ENCODE results near the gene ATRN.
"Not testable (repeated sequence)": the region's sequence is repeated elsewhere in the genome, so short reads cannot be mapped to it uniquely, and the experiment has no call there.

The ATRN gene

DNA sequence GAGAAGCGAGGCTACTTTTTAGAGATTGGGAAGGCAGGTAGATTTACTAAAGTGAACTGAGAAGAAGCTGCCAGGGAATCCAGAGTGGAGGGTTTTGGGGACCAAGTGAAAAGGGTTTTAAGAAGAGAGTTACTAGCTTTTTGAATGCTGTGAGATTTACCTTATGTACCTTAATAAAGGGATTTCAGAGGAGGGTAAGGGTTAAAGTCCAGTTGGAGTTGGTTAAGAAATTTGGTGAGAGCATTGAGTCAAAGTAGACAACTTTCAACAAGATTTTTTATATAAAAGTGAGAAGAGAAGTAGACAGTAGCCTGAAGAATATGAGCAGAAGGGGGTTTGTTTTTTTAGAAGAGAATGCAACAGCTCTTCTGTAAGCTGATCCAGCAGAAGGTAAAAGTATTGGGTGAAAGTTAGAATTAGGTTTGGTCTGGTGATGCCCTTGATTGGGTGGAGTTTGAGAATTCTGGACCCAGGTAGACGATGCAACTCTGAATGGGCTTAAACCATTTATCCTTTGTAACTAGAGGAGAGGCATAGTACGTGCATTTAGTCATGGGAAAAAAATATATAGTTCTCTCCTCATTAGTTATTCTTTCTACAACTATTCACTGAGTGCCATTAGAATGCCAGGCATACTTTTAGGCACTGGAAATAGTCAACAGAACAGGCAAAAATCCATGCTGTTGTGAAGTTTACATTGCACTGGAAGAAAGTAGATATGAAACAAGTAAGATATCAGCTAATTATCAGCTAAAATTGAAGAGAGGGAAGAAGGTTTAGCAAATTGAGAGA lies 44.8 kb downstream of the ATRN start:
- no peak for DNase-seq (ENCODE audit: low spot score)

DNA sequence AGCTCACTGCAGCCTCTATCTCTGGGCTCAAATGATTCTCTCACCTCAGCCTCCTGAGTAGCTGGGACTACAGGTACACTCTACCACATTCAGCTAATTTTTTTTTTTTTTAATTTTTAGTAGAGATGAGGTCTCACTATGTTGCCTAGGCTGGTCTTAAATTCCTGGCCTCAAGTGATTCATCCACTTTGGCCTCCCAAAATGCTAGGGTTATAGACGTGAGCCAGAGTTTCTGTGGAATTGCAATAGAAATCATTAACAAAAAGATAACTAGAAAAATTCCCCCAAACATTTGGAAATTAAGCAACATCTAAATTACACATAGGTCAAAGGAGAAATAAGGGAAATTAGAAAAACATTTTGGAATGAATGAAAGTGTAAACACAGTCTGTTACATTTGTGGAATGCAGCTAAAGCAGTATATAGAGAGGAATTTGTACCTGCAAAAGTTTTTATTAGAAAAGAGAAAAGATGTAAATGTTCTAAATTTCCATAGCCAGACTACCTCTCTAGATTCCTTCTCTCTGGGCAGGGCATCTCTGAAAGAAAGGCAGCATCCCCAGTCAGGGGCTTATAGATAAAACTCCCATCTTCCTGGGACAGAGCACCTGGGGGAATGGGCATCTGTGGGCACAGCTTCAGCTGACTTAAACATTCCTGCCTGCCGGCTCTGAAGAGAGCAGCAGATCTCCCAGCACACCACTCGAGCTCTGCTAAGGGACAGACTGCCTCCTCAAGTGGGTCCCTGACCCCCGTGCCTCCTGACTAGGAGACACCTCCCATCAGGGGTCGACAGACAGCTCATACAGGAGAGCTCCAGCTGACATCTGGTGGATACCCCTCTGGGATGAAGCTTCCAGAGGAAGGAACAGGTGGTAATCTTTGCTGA lies 51.3 kb downstream of the ATRN start:
- no peak for DNase-seq (ENCODE audit: low spot score)

DNA sequence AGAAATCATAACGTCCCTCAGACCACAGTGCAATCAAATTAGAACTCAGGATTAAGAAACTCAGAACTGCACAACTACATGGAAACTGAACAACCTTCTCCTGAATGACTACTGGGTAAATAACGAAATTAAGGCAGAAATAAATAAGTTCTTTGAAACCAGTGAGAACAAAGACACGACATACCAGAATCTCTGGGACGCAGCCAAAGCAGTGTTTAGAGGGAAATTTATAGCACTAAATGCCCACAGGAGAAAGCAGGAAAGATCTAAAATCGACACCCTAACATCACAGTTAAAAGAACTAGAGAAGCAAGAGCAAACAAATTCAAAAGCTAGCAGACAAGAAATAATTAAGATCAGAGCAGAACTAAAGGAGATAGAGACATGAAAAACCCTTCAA lies 53.9 kb downstream of the ATRN start:
- DNase-seq (ENCODE audit: low spot score) = not testable (repeated sequence)

DNA sequence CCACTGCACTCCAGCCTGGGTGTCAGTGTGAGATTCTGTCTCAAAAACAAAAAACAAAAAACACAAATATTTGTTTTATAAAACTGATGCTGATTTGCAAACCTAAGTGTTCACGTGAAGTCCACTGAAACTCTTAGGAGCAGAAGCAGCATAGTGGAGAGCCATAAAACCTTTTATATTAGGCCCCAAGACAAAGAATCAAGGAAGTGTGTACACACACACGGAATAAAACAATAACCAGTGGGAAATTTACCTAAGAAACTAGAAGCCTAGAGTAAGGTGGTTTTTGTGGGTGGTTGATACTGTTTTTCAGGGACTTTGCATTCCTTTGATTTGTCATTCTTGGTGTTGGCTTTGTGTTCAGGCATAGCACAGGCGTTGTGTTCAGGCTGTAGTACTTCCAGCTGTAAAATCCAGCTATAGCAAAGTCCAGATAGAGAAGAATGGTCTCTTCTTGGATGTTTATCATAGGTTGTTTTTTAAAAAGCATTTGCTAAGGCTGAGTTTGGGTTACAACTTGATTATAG lies 61.3 kb downstream of the ATRN start:
- no peak for DNase-seq (ENCODE audit: low spot score)

DNA sequence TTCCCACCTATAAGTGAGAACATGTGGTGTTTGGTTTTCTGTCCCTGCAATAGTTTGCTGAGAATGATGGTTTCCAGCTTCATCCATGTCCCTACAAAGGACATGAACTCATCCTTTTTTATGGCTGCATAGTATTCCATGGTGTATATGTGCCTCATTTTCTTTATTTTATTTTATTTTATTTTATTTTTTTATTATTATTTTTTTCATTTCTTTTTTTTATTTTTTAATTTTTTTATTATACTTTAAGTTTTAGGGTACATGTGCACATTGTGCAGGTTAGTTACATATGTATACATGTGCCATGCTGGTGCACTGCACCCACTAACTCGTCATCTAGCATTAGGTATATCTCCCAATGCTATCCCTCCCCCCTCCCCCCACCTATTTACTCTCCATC lies 66.9 kb downstream of the ATRN start:
- not testable (repeated sequence) for DNase-seq (ENCODE audit: low spot score)

DNA sequence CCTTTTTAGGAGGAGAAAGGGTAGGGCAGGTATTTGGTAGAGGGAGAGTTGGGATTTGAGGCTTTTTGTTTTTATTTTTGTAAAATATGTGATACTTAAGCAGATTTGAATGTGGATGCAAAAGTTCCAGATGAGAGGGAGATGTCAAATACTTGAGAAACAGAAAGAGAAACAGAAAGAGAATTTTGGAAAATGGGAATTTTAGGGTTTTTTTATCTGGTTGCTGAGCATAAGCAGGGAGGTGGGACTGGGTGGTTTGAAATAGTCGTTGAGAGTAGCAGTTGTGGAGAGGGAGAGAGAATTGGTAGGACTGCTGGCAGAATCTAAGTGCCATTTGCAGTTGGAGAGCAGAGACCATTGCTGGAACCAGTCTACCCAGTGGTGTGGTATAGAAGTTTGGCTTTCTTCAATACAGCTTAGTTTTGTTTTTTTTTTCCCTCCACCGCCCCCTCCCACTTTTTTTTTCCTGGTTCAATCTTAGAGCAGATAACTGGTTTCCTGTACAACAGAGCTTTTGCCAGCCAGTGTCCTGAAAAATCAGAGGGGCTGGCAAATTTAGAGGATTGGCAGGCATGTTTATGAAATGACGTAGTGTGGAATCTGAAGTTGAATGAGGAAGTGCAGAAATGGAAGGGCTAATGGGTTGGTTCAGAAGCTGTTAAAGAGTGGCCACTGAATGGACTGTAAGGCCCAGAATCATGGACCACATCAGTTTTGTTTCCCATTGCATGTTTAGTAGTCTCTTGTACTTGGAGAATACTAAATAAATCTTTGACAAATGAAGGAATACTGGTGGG lies 68.7 kb downstream of the ATRN start:
- DNase-seq (ENCODE audit: low spot score) = no peak

DNA sequence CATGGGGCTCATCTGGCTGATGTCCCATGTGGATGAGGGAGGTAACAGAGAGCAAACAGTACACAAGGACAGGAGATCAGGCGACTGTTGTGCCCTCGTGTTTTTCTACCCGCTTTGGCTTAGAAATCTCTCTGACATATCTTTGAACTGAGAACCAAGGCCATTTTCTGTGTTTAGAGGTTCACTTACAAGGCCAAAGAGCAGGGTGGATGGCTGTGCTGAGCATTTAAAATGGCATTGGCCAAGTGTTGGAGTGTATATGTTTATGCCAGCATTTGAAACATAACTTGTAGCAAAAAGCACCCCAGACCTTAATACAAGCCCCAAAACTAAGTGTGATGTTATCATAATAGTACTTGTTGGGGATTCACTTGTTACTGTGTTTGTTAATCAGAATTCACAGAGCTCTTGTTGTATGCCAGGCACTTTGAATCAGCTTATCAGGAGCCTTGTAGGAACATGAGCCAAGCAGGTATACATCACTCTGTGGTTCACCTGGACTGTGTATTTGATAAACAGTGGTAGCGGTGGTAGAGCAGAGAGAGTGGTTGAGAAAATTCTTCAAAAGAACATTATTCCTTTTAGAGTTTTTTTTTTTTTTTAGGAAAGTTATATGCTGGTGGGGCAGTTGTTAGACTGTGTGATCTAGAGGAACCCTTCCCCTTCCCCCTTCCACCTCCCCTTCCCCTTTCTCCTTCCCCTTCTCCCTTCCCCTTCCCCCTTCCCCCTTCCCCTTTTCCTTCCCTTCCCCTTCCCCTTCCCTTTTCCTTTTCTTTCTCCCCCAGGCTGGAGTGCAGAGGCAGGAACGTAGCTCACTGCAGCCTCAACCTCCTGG lies 71.3 kb downstream of the ATRN start:
- DNase-seq (ENCODE audit: low spot score) = no peak

DNA sequence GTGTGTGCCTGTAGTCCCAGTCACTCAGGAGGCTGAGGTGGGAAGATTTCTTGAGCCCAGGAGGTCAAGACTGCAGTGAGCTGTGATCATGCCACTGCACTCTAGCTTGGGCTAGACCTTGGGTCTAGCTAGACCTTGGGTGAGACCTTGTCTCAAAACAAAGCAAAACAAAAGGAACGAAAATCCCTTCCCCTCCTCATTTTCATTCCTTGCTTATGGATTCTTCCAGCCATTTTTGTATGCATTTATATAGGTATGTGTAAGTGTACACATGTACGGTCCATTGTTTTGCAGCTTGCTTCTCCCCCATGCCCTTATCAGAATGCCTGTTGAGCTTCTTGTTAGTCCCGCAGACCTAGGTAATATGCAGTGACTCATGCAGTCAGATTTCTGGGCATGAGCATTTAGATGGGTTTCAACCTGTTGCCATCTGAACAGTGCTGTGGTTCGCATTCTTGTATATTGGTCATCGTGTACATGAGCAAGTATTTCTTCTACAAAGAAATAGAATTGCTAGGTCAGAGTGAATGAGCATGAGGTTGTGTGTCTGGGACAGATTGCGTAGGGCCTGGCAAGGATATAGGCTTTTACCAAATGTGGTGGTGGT lies 73.2 kb downstream of the ATRN start:
- DNase-seq (ENCODE audit: low spot score) = no peak

DNA sequence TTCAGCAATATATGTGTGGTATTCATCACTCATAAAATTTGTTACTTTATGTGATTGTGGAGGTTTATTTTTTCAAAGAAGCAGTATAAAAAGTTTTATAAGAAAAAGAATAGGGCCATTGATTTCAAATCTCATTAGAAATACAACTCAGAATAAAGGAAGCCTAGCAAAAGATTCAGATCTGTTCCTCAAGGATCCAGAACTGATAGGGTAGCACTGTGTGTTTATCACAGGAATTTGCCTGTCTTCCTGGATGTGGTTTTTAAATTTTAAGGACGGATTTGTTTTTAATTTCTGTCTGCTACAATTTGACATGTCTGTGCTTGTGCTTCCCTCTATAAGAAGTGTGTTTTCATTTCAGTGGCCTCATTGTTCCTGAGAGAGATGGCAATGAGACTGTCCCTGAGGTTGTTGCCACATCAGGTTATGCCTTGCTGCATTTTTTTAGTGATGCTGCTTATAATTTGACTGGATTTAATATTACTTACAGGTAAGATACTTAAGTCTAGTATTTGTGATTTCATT lies 74.6 kb downstream of the ATRN start:
- DNase-seq (ENCODE audit: low spot score) = no peak

DNA sequence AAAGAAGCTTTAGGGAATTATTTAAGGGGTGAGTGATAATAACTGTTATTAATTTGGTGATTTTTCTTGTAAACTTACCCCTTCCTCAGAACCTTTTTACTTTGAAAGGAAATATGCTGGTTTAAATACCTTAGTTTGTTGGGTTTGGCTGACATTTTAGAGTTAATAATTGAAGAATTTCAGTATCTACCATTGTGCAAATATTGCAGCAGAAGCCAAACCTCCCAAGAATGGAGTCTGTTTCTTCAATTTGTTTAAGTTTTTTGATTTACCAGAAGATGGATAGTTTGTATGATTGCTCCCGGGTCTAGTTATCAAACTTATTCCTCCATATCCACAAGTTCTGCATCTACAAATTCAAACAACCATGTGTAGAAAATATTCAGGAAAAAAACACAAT lies 77.1 kb downstream of the ATRN start:
- no peak for DNase-seq (ENCODE audit: low spot score)

DNA sequence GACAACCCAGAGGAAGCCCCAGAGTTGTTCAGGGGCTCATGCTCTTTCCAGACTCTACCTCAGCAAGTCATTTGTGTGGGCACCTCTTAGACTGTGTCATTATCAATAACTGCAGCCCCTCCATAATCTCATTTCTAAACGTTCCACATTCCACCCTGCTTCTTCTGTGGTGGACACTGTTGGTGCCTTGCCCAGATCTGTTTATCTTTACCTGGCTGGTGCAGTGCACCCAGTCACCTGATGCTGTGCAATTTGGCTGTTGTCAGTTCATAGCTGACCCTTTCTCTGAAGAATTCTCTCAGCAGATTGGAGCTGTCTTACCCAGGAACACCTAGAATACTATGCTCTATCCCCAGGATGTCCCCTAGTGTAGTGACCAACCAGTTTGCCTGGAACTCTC lies 80.0 kb downstream of the ATRN start:
- DNase-seq (ENCODE audit: low spot score) = no peak

DNA sequence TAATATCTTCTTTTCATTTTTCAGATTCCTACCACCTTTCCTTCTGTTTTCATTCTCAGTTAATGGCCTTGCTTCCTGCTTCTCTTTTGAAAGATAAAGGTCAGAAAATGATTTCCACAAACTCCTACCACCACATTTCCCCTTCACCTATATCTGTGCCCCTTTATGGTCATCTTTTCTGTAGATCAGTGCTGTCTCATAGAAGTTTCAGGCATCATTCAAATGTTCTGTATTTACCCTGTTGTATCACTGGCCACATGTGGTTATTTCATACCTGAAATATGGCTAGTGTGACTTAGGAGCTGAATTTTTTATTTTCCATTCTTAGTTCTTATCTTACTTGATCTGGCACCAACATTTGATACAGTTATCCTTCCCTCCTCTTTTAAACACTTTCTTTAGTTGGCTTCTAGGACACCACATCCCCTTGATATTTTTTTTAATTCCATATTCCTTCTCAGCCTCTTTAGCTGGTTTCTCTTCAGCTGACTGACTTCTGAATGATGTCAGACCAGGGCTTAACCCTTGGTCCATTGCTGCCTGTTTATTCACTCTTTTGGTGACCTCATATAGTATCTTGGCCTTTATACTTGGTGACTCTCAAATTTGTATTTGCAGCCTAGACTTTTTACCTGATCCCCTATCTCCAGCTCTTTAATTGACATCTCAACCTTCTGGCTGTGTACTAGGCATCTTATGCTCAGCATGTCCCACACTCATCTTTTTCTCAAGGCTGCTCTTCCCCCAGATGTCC lies 81.0 kb downstream of the ATRN start:
- no peak for DNase-seq (ENCODE audit: low spot score)

DNA sequence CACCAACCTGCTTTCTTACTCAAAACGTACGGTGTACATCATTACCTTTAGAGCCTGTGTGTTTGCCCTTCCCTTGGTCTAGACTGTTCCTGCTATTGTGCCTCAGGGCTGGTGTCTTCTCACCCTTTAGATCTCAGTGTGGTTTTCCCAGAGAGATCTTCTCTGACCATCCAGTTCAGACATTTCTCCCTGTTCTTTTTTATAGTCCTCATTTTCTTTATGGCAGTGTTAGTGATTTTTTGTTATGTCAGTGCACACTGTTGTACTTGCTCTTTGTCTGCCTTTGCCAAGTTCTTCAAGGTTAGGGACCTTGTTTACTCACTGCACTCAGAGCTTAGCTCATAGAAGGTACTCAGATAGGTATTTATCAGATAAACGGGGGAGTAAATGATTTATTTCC lies 82.8 kb downstream of the ATRN start:
- DNase-seq (ENCODE audit: low spot score) = no peak

DNA sequence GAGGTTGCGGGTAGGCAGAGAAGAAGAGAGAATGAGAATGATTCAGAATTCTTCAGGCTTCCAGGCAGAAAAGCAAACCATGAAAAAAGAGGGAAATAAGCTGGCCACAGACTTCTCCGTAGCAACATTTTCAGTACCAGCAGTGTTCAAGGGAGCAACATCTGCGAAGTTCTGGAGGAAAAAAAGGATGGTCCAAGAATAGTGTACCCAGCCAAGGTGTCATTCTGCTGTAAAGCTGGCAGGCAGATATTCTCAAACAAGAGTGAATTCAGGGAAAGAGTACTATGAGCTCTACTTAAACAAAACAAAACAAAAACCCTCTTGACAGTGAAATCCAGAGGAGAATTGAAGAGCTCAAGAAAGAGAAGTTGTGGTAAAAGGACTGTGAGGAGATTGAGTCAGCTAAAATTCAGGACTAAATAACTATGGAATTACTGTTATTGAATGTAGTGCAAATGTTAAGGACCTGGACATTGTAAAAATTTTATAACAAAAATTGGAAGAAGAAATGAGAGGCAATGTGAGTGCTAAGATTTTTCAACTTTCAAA lies 86.5 kb downstream of the ATRN start:
- DNase-seq (ENCODE audit: low spot score) = no peak

DNA sequence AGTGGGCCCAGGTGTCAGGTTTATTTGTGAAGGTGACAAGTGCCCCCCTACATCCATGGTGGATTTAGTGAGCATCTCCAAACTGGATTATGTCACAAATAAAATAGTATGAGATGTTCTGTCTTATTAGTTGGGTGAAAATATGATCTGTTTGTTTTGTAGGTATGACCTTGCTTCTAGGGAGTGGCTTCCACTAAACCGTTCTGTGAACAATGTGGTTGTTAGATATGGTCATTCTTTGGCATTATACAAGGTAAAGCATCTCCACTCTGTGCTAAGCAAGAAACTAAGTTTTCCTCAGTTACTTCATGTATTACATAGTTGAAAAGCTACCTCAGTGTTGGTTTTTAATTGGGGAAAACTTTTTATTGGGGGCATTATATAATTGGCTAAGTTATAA lies 88.4 kb downstream of the ATRN start:
- no peak for DNase-seq (ENCODE audit: low spot score)

DNA sequence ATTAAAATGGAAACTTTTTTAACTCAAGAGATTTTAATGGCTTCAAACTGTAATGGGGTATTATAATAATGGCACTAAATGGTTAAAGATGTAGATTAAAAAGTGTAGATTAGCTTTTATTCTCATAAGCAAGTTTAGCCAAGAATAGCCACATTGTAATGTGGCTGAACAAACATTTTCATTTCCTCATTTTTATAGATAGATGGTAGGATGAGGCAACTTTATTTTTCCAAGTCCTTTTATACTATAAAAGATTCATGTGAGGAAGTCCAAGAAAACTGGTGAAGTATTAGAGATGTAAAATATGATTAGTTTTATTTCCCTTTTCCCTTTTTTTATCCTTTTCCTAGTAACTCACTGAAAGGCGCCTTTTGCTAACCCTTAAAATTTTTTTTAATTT lies 88.8 kb downstream of the ATRN start:
- no peak for DNase-seq (ENCODE audit: low spot score)

DNA sequence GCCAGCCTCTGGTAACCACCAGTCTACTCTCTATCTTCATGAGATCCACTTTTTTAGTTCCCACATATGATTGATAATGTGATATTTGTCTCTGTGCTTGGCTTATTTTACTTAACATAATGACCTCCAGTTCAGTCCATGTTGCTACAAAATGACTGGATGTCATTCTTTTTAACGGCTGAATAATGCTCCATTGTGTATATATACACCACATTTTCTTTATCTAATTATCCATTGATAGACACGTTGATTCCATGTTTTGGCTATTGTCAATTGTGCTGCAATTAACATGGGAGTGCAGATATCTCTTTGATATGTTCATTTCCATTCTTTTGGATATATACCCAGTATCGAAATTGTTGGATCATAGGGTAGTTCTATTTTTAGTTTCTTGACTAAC lies 89.3 kb downstream of the ATRN start:
- DNase-seq (ENCODE audit: low spot score) = no peak

DNA sequence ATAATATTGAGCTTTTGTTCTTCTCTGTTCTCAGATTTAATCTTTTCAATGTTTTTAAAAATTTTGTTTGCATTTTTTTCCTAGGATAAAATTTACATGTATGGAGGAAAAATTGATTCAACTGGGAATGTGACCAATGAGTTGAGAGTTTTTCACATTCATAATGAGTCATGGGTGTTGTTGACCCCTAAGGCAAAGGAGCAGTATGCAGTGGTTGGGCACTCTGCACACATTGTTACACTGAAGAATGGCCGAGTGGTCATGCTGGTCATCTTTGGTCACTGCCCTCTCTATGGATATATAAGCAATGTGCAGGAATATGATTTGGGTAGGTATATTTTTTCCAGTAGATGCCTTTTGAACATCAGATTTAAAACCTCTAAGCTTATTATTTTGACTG lies 89.8 kb downstream of the ATRN start:
- no peak for DNase-seq (ENCODE audit: low spot score)

DNA sequence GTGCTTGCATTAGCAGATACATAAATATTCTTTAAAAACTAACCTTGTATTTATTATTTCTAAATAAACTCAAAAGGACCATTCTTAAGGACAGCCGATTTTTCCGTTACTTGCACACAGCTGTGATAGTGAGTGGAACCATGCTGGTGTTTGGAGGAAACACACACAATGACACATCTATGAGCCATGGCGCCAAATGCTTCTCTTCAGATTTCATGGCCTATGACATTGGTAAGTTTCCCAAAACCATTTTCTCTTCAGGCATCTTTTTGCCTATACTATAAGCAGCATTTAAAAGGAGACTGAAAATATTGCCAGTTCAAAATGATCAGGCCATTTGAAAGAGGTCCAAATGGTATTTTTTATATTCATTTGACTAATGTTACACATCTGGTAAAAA lies 92.3 kb downstream of the ATRN start:
- no peak for DNase-seq (ENCODE audit: low spot score)

Measured in hematopoietic multipotent progenitor cell treated with erythropoietin and hydrocortisone succinate and interleukin-3 and kit ligand, for 17 days (in vitro differentiated cells).